Measurements from ENCODE around the gene TMEM161A.

GRCh38 chr19:19096641-19097627, 41.3 kb downstream of the TMEM161A start:
- TF ChIP-seq TRIM28 (IDR thresholded peaks at IDR 0.05) (no peak), CBFB (CRISPR knock-in tag; IDR thresholded peaks at IDR 0.05) (no peak), EGR1 (conservative IDR thresholded peaks at IDR 0.05) (no peak)
